GM23248 (cell line): ENCODE measurements around the gene ATP8A2. TPM values are rescaled to one million over a fixed set of nuclear protein-coding genes. Genes with fewer than 3 reads are reported as not detected.
"Not testable (repeated sequence)": the region's sequence is repeated elsewhere in the genome, so short reads cannot be mapped to it uniquely, and the experiment has no call there.

ENCODE experiments used
- DNase-seq: peaks from one replicate; pipeline ENCODE4 v3.0.0-alpha.2; 2015
- H2AFZ ChIP-seq: fragments of 200-600 bp; sonication (generic); 2 replicates; pipeline ENCODE4 v1.6.1; 2016; ENCODE audit warnings: antibody characterized with exemption
- H3F3A ChIP-seq: fragments of 200-600 bp; sonication (generic); 2 replicates; pipeline ENCODE4 v1.6.1; 2016; ENCODE audit warnings: mild to moderate bottlenecking, antibody characterized with exemption, mixed run types; ENCODE audit not compliant: insufficient read depth
- H3K27ac ChIP-seq: fragments of 200-600 bp; sonication (generic); 2 replicates; pipeline ENCODE4 v1.5.1; 2016; ENCODE audit warnings: mild to moderate bottlenecking
- H3K27me3 ChIP-seq: fragments of 200-600 bp; sonication (generic); replicated peaks from 2 replicates; pipeline ENCODE4 v1.6.1; 2016; ENCODE audit warnings: mild to moderate bottlenecking; ENCODE audit not compliant: insufficient read depth
- H3K36me3 ChIP-seq: fragments of 200-600 bp; sonication (generic); 2 replicates; pipeline ENCODE4 v1.6.1; 2016; ENCODE audit warnings: low read depth, mild to moderate bottlenecking
- H3K4me1 ChIP-seq: fragments of 200-600 bp; sonication (generic); 2 replicates; pipeline ENCODE4 v1.6.1; 2016; ENCODE audit warnings: mild to moderate bottlenecking; ENCODE audit not compliant: insufficient read depth
- H3K4me2 ChIP-seq: fragments of 200-600 bp; sonication (generic); one replicate; pipeline ENCODE4 v1.6.1; 2016; ENCODE audit warnings: mild to moderate bottlenecking; ENCODE audit not compliant: unreplicated experiment
- H3K4me3 ChIP-seq: fragments of 200-600 bp; sonication (generic); 2 replicates; pipeline ENCODE4 v1.5.1; 2016; ENCODE audit warnings: mild to moderate bottlenecking
- H3K79me2 ChIP-seq: fragments of 200-600 bp; sonication (generic); 2 replicates; pipeline ENCODE4 v1.6.1; 2016; ENCODE audit warnings: mild to moderate bottlenecking; ENCODE audit not compliant: insufficient read depth
- H3K9ac ChIP-seq: fragments of 200-600 bp; sonication (generic); 2 replicates; pipeline ENCODE4 v1.6.1; 2016; ENCODE audit warnings: mild to moderate bottlenecking
- H3K9me2 ChIP-seq: fragments of 200-600 bp; sonication (generic); 2 replicates; pipeline ENCODE4 v1.6.1; 2016; ENCODE audit warnings: mixed run types, mild to moderate bottlenecking, moderate library complexity; ENCODE audit not compliant: insufficient read depth
- H3K9me3 ChIP-seq: fragments of 200-600 bp; sonication (generic); one replicate; pipeline ENCODE4 v1.6.1; 2017; ENCODE audit warnings: low read depth
- H4K20me1 ChIP-seq: fragments of 200-600 bp; sonication (generic); 2 replicates; pipeline ENCODE4 v1.6.0; 2016; ENCODE audit not compliant: insufficient read depth
- EZH2 ChIP-seq: fragments of 200-600 bp; sonication (generic); IDR thresholded peaks from 2 replicates; pipeline ENCODE4 v1.6.1; 2018; ENCODE audit warnings: antibody characterized with exemption, mild to moderate bottlenecking; ENCODE audit not compliant: insufficient read depth, poor library complexity, severe bottlenecking
- EZH2phosphoT487 ChIP-seq: fragments of 200-600 bp; sonication (generic); IDR thresholded peaks from 2 replicates; pipeline ENCODE4 v1.6.1; 2018; ENCODE audit warnings: antibody characterized with exemption, moderate library complexity, mild to moderate bottlenecking, low read depth; ENCODE audit not compliant: insufficient read depth
- WGBS, 2 experiments: methylation state at CpG; one replicate each; pipeline ENCODE4 v1.1.6; 2015 to 2017; ENCODE audit warnings: low lambda C conversion rate in 2 of 2, low coverage in 1 of 2; ENCODE audit errors: missing lambda C conversion rate in 2 of 2; 5-methylcytosine and 5-hydroxymethylcytosine counted together
- in situ Hi-C: fragments of 300-500 bp; cut with MboI; formaldehyde crosslinking; loops from 2 replicates; pipeline ENCODE4 v1.15.0; 2020
- polyA plus RNA-seq: library from polyadenylated mRNA; unstranded; fragments of >200 nt; fragmentation: Nextera tagmentation; extraction: Ambion mirVana; gene quantifications from 2 replicates; pipeline ENCODE4 v1.2.1, GENCODE V29; 2016
- total RNA-seq: library from RNA; depleted of rRNA; stranded (reverse); fragments of >200 nt; shearing (Covaris generic); gene quantifications from 2 replicates; pipeline ENCODE4 v1.2.3, GENCODE V29; 2014

ATP8A2 gene
- total and polyA plus RNA-seq, 2 experiments from 2014 or later: under 0.01 to 0.05 TPM

DNA sequence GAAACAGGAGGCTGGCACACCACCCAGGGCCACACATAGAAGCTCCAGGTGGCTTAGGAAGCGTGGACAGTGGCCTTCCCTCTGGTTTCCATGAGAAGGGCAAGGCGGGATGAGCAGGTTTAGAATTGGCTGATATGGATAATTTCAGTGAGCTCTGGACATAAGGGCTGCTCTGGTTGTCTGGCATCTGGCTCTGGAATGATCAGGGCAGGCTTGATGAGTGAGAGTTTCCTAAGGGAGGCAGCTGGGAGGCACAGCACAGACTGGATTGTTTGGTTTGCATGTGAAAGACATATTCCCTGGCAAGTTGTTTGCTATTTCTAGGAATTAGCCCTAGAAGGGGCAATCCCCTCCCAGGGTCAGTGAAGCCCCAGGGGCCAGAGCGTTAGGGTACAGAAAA lies 129.5 kb downstream of the ATP8A2 start:
- WGBS, 2 experiments: 8 to 13% methylated on average over 3 of the region's 3 CpGs
- DNase-seq: no peak
- in situ Hi-C loops: no loop called here

DNA sequence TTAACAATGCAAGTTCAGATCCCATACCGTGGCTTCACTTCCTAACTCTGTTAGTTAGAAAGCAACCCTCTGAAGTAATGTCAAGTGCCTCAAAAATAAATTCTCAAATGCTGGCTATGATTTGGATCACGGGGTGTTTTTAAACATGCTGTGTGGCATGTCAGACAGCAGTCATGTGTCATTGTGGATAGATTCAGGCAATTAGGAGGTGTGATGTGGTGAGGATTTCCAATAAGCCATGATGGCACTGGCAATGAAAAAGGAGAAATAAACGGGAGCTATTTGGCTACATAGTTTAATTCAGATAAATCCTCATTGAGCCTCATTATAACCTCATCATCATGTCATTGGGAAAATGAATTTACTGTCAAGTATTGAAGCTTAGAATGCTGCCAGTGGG lies 130.3 kb downstream of the ATP8A2 start:
- Histone ChIP-seq H3K9me3 (no peaks in the 10 kb centered on the region), H3K9ac (no peak overlapping the region), H3K4me1 (no peaks in the 10 kb centered on the region), H3K27me3 (no peaks in the 10 kb centered on the region), H3K9me2 (no peaks in the 10 kb centered on the region), H2AFZ (no peak overlapping the region), H3K27ac (no peak overlapping the region), H3K36me3 (no peaks in the 10 kb centered on the region), H3K4me2 (no peak overlapping the region), H3F3A (no peaks in the 10 kb centered on the region), H4K20me1 (no peaks in the 10 kb centered on the region), H3K4me3 (no peak overlapping the region), H3K79me2 (no peaks in the 10 kb centered on the region)
- TF ChIP-seq EZH2phosphoT487 (no peak), EZH2 (no peak)
- in situ Hi-C loops: no loop called here
- WGBS, 2 experiments: 7 to 31% methylated on average over 3 of the region's 3 CpGs
- no peak for DNase-seq

More for the DNA sequence above, 129.5 kb downstream of the ATP8A2 start:
- Histone ChIP-seq H3K9me3 (no peaks in the 10 kb centered on the region), H3F3A (no peaks in the 10 kb centered on the region), H3K79me2 (no peaks in the 10 kb centered on the region), H3K27me3 (no peaks in the 10 kb centered on the region), H3K4me3 (no peak overlapping the region), H4K20me1 (no peaks in the 10 kb centered on the region), H3K4me2 (no peak overlapping the region), H3K9ac (no peak overlapping the region), H2AFZ (no peak overlapping the region), H3K4me1 (no peaks in the 10 kb centered on the region), H3K27ac (no peak overlapping the region), H3K9me2 (no peaks in the 10 kb centered on the region), H3K36me3 (no peaks in the 10 kb centered on the region)
- TF ChIP-seq EZH2phosphoT487: no peak
- no peak for TF ChIP-seq EZH2

DNA sequence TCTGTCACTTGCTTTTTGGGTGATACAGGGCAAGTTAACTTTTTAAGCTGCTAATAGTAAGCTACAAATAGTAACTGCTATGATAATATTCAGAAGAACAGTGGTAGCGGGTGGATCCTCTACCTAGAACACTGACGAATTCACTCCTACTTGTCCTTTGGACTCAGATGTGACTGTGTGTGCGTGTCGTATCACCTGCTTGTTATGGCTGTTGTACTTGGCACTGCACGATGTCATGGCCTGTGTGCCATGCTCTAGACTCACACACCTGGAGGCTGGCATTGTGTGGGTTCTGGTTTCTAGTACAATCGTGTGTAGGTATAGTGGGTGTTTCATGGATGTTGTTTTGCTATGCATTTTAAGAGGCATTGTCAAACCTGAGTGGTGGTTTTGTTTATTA lies 130.8 kb downstream of the ATP8A2 start:
- 33 to 37% methylated on average over 6 of the region's 6 CpGs for WGBS, 2 experiments
- Histone ChIP-seq H3K36me3 (no peaks in the 10 kb centered on the region), H3K9me3 (no peaks in the 10 kb centered on the region), H4K20me1 (no peaks in the 10 kb centered on the region), H3K27me3 (no peaks in the 10 kb centered on the region), H3K4me3 (no peak overlapping the region), H3K4me1 (no peaks in the 10 kb centered on the region), H3K9ac (no peak overlapping the region), H2AFZ (no peak overlapping the region), H3K27ac (no peak overlapping the region), H3F3A (no peaks in the 10 kb centered on the region), H3K4me2 (no peak overlapping the region), H3K9me2 (no peaks in the 10 kb centered on the region), H3K79me2 (no peaks in the 10 kb centered on the region)
- DNase-seq: no peak
- TF ChIP-seq EZH2 (no peak), EZH2phosphoT487 (no peak)
- in situ Hi-C loops: no loop called here

DNA sequence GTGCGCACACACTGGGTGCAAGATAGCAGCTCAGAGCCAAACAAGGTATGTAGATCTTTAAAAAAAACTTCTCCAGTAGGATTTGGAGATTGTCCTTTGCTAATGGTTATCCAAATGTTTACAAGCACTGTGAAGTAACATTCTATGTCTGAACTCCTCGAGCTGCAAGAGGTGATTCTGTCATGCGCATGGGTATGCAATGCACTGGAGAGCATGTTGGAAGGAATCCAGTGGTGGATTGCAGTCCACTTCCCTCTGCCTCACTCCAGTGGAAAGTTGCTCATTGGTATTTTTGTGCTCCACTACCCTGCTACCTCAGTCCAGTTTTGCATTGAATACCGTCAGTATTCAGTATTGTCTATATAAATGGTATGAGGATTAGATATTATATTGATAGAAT lies 132.1 kb downstream of the ATP8A2 start:
- H4K20me1 ChIP-seq: no peaks in the 10 kb centered on the region
- DNase-seq: no peak
- H2AFZ ChIP-seq: no peak overlapping the region
- TF ChIP-seq EZH2phosphoT487 (no peak), EZH2 (no peak)
- H3F3A ChIP-seq: no peaks in the 10 kb centered on the region
- no peaks in the 10 kb centered on the region for H3K27me3 ChIP-seq
- H3K27ac ChIP-seq: no peak overlapping the region
- H3K36me3 ChIP-seq: no peaks in the 10 kb centered on the region
- no peaks in the 10 kb centered on the region for H3K4me1 ChIP-seq
- no peak overlapping the region for H3K4me3 ChIP-seq
- in situ Hi-C loops: no loop called here
- no peaks in the 10 kb centered on the region for H3K9me3 ChIP-seq
- 64 to 71% methylated on average over 4 of the region's 4 CpGs for WGBS, 2 experiments
- H3K4me2 ChIP-seq: no peak overlapping the region
- no peaks in the 10 kb centered on the region for H3K79me2 ChIP-seq
- H3K9ac ChIP-seq: no peak overlapping the region
- H3K9me2 ChIP-seq: no peaks in the 10 kb centered on the region

DNA sequence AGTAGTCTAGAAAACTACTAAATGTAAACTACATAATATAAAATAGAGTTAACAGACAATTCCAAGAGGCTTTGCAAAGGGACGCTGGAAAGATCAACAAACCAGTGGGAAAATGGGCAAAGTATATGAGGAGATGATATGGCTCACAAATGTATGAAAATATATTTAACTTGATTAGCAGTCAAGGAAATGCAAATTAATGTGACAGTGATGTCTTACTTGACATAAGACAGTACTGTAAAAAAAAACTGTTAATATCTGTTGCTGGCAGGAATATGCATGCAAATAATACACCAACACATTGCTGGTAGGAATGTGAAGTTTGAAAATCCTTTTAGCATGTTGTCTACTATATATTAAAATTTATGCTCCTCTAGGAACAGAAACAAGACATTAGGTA lies 136.1 kb downstream of the ATP8A2 start:
- Histone ChIP-seq H3F3A (no peaks in the 10 kb centered on the region), H3K9ac (no peak overlapping the region), H3K4me3 (no peak overlapping the region), H4K20me1 (no peaks in the 10 kb centered on the region), H3K9me2 (no peaks in the 10 kb centered on the region), H3K27me3 (no peaks in the 10 kb centered on the region), H3K4me1 (no peaks in the 10 kb centered on the region), H3K79me2 (no peaks in the 10 kb centered on the region), H3K27ac (no peak overlapping the region), H2AFZ (no peak overlapping the region), H3K9me3 (no peaks in the 10 kb centered on the region), H3K36me3 (no peaks in the 10 kb centered on the region), H3K4me2 (no peak overlapping the region)
- TF ChIP-seq EZH2phosphoT487 (no peak), EZH2 (no peak)
- DNase-seq: no peak
- in situ Hi-C loops: no loop called here
- WGBS, 2 experiments: 43 to 44% methylated on average over 1 of the region's 1 CpG

DNA sequence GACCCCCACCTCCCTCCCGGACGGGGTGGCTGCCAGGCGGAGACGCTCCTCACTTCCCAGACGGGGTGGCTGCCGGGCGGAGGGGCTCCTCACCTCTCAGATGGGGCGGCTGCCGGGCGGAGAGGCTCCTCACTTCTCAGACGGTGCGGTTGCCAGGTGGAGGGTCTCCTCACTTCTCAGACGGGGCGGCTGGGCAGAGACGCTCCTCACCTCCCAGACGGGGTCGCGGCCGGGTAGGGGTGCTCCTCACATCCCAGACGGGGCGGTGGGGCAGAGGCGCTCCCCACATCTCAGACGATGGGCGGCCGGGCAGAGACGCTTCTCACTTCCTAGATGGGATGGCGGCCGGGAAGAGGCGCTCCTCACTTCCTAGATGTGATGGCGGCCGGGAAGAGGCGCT lies 141.3 kb downstream of the ATP8A2 start:
- DNase-seq, H4K20me1 ChIP-seq, H2AFZ ChIP-seq, in situ Hi-C loops, H3K27me3 ChIP-seq, H3K9ac ChIP-seq, H3K79me2 ChIP-seq, H3K4me1 ChIP-seq, H3F3A ChIP-seq, H3K9me2 ChIP-seq, H3K27ac ChIP-seq, H3K4me2 ChIP-seq, H3K4me3 ChIP-seq, H3K36me3 ChIP-seq, H3K9me3 ChIP-seq: not testable (repeated sequence)
- WGBS, 2 experiments: 20 to 85% methylated on average over 1 to 15 of the region's 32 CpGs
